H9 (cell line): ENCODE results near the gene WFS1. TPM values are rescaled to one million over a fixed set of nuclear protein-coding genes. Genes with fewer than 3 reads are reported as not detected.

Experiments
- DNase-seq: peaks from one replicate; pipeline ENCODE4 v3.0.0-alpha.2; 2017
- H2AFZ ChIP-seq: one replicate; pipeline ENCODE4 v1.6.1; 2013; ENCODE audit warnings: mild to moderate bottlenecking, low read length, control low read depth, moderate library complexity
- H2AK5ac ChIP-seq: 2 replicates; pipeline ENCODE4 v1.6.1; 2013; ENCODE audit warnings: low read length, control low read depth, mixed read lengths; ENCODE audit not compliant: insufficient read length
- H2BK120ac ChIP-seq: one replicate; pipeline ENCODE4 v1.6.1; 2013; ENCODE audit warnings: low read depth, mild to moderate bottlenecking, low read length, control low read depth, inconsistent platforms; ENCODE audit not compliant: poor library complexity, severe bottlenecking
- H2BK12ac ChIP-seq: 2 replicates; pipeline ENCODE4 v1.6.1; 2013; ENCODE audit warnings: low read length, control low read depth, mixed read lengths, low read depth; ENCODE audit not compliant: insufficient read length
- H2BK15ac ChIP-seq: 2 replicates; pipeline ENCODE4 v1.6.1; 2013; ENCODE audit warnings: low read depth, low read length, control low read depth
- H2BK20ac ChIP-seq: one replicate; pipeline ENCODE4 v1.6.1; 2013; ENCODE audit warnings: low read depth, mild to moderate bottlenecking, low read length, control low read depth, inconsistent platforms; ENCODE audit not compliant: poor library complexity, severe bottlenecking
- H2BK5ac ChIP-seq: 2 replicates; pipeline ENCODE4 v1.6.1; 2013; ENCODE audit warnings: low read length, control low read depth, mixed read lengths; ENCODE audit not compliant: insufficient read length
- H3K14ac ChIP-seq: 2 replicates; pipeline ENCODE4 v1.6.1; 2013; ENCODE audit warnings: low read length, control low read depth; ENCODE audit not compliant: insufficient read depth
- H3K18ac ChIP-seq: 2 replicates; pipeline ENCODE4 v1.6.1; 2013; ENCODE audit warnings: low read depth, mild to moderate bottlenecking, mixed read lengths, low read length, control low read depth; ENCODE audit not compliant: insufficient read length
- H3K23ac ChIP-seq: 2 replicates; pipeline ENCODE4 v1.6.1; 2013; ENCODE audit warnings: low read length, control low read depth, mixed read lengths, low read depth; ENCODE audit not compliant: insufficient read length
- H3K23me2 ChIP-seq: 2 replicates; pipeline ENCODE4 v1.6.1; 2013; ENCODE audit warnings: low read depth, mild to moderate bottlenecking, mixed read lengths, low read length, control low read depth; ENCODE audit not compliant: insufficient read length, poor library complexity, severe bottlenecking
- H3K27ac ChIP-seq: 2 replicates; pipeline ENCODE4 v1.5.1; 2013; ENCODE audit warnings: low read length, control low read depth, mixed read lengths, low read depth; ENCODE audit not compliant: insufficient read length
- H3K27me3 ChIP-seq: 2 replicates; pipeline ENCODE4 v1.6.1; 2013; ENCODE audit warnings: low read length, control low read depth, inconsistent platforms; ENCODE audit not compliant: insufficient read depth
- H3K4ac ChIP-seq: 2 replicates; pipeline ENCODE4 v1.6.1; 2013; ENCODE audit warnings: low read depth, mild to moderate bottlenecking, control low read depth, inconsistent platforms, low read length, moderate library complexity
- H3K4me1 ChIP-seq: 2 replicates; pipeline ENCODE4 v1.6.1; 2013; ENCODE audit warnings: low read length, control low read depth, inconsistent platforms; ENCODE audit not compliant: insufficient read depth
- H3K4me2 ChIP-seq: 2 replicates; pipeline ENCODE4 v1.6.1; 2013; ENCODE audit warnings: low read length, control low read depth, mixed read lengths; ENCODE audit not compliant: insufficient read length, insufficient read depth
- H3K56ac ChIP-seq: 2 replicates; pipeline ENCODE4 v1.6.1; 2013; ENCODE audit warnings: low read depth, mild to moderate bottlenecking, mixed read lengths, low read length, control low read depth; ENCODE audit not compliant: insufficient read length
- H3K79me1 ChIP-seq: 2 replicates; pipeline ENCODE4 v1.6.1; 2013; ENCODE audit warnings: low read depth, mild to moderate bottlenecking, moderate library complexity, low read length, control low read depth, inconsistent platforms; ENCODE audit not compliant: insufficient read depth, poor library complexity, severe bottlenecking
- H3K79me2 ChIP-seq: 2 replicates; pipeline ENCODE4 v1.6.1; 2013; ENCODE audit warnings: low read length, control low read depth, inconsistent platforms; ENCODE audit not compliant: insufficient read depth
- H3K9ac ChIP-seq: 2 replicates; pipeline ENCODE4 v1.6.1; 2013; ENCODE audit warnings: low read length, control low read depth, mixed read lengths; ENCODE audit not compliant: insufficient read length; ENCODE audit errors: extremely low read depth
- H3K9me3 ChIP-seq: one replicate; pipeline ENCODE4 v1.6.1; 2013; ENCODE audit warnings: low read depth, low read length, inconsistent platforms; ENCODE audit not compliant: control insufficient read depth
- H3T11ph ChIP-seq: one replicate; pipeline ENCODE4 v1.6.1; 2013; ENCODE audit warnings: mild to moderate bottlenecking, low read length, control low read depth, inconsistent platforms
- H4K20me1 ChIP-seq: one replicate; pipeline ENCODE4 v1.6.1; 2013; ENCODE audit not compliant: control insufficient read depth, insufficient read length, insufficient read depth
- H4K5ac ChIP-seq: 2 replicates; pipeline ENCODE4 v1.6.1; 2013; ENCODE audit warnings: low read depth, mild to moderate bottlenecking, mixed read lengths, low read length, control low read depth; ENCODE audit not compliant: insufficient read length
- H4K8ac ChIP-seq: replicated peaks from 2 replicates; pipeline ENCODE4 v1.6.1; 2013; ENCODE audit warnings: low read length, control low read depth, mixed read lengths, low read depth; ENCODE audit not compliant: insufficient read length
- H4K91ac ChIP-seq: 2 replicates; pipeline ENCODE4 v1.6.1; 2013; ENCODE audit warnings: low read depth, mild to moderate bottlenecking, moderate library complexity, mixed read lengths, low read length, control low read depth; ENCODE audit not compliant: insufficient read length
- H3K27ac Mint-ChIP-seq, 3 experiments: 2 replicates in 2 of 3; 3 replicates in 1 of 3; pipeline ENCODE4 v1.8.0; 2020 to 2021; ENCODE audit warnings: mixed read lengths in 3 of 3, mild to moderate bottlenecking in 1 of 3, moderate library complexity in 1 of 3
- H3K27me3 Mint-ChIP-seq: 2 replicates; pipeline ENCODE4 v1.8.0; 2021; ENCODE audit warnings: low read depth, mild to moderate bottlenecking, moderate library complexity, mixed read lengths
- H3K36me3 Mint-ChIP-seq, 3 experiments: 2 replicates in 2 of 3; 3 replicates in 1 of 3; pipeline ENCODE4 v1.8.0; 2020 to 2021; ENCODE audit warnings: low read depth in 3 of 3, mixed read lengths in 3 of 3; ENCODE audit not compliant: insufficient read depth in 1 of 3
- H3K4me1 Mint-ChIP-seq, 2 experiments: 2 replicates each; pipeline ENCODE4 v1.8.0; 2020; ENCODE audit warnings: mixed read lengths in 2 of 2
- H3K4me3 Mint-ChIP-seq, 2 experiments: 2 replicates in 1 of 2; 3 replicates in 1 of 2; pipeline ENCODE4 v1.8.0; 2020 to 2021; ENCODE audit warnings: mild to moderate bottlenecking in 2 of 2, mixed read lengths in 2 of 2, moderate library complexity in 1 of 2
- H3K9me3 Mint-ChIP-seq, 2 experiments: 2 replicates in 1 of 2; 3 replicates in 1 of 2; pipeline ENCODE4 v1.8.0; 2020; ENCODE audit warnings: mild to moderate bottlenecking in 2 of 2, mixed read lengths in 2 of 2, moderate library complexity in 1 of 2
- CTCF ChIP-seq: fragments of 200-600 bp; sonication (generic); conservative IDR thresholded peaks from 3 replicates; pipeline ENCODE4 v1.8.0; 2021; ENCODE audit warnings: antibody characterized with exemption, mild to moderate bottlenecking
- WGBS: extraction: QIAGEN DNeasy Blood & Tissue Kit; methylation state at CpG from one replicate; pipeline ENCODE4 v1.1.7; 2013; ENCODE audit warnings: missing lambda C conversion rate, low lambda C conversion rate, mixed read lengths; ENCODE audit not compliant: insufficient read length; ENCODE audit errors: extremely low coverage; 5-methylcytosine and 5-hydroxymethylcytosine counted together
- total RNA-seq: library from RNA; stranded (reverse); gene quantifications from 2 replicates; pipeline ENCODE4 v1.2.1, GENCODE V29; 2021

The WFS1 gene
- total RNA-seq, 1 experiment from 2014 or later, result 18.9 TPM

- Histone ChIP-seq H3K14ac (no peak overlapping the region), H4K8ac (no peak overlapping the region), H3K9ac (no peak overlapping the region), H4K91ac (no peak overlapping the region), H3K27me3 (no peaks in the 10 kb centered on the region), H3K23me2 (no peaks in the 10 kb centered on the region), H3K56ac (no peak overlapping the region), H2BK120ac (no peak overlapping the region), H2AFZ (no peak overlapping the region), H3K4me2 (no peak overlapping the region), H4K20me1 (no peaks in the 10 kb centered on the region), H3K23ac (no peak overlapping the region), H2BK5ac (no peak overlapping the region), H3T11ph (no peak overlapping the region), H4K5ac (no peak overlapping the region), H3K4me1 (no peaks in the 10 kb centered on the region), H3K79me1 (no peaks in the 10 kb centered on the region), H3K27ac (no peak overlapping the region), H3K4ac (no peak overlapping the region), H3K79me2 (no peaks in the 10 kb centered on the region), H3K18ac (no peak overlapping the region), H2AK5ac (no peak overlapping the region), H2BK20ac (no peak overlapping the region), H3K9me3 (no peaks in the 10 kb centered on the region), H2BK12ac (no peak overlapping the region), H2BK15ac (no peak overlapping the region)
- no CpG with 5 or more reads among the region's 55 CpGs for WGBS
- 0 out of 4 replicates have a peak, but pooled peaks cover 0 to 2% of the 10 kb centered on the region in 2 experiments for H3K4me1 Mint-ChIP-seq
- H3K27ac Mint-ChIP-seq, result no peak overlapping the region
- H3K36me3 Mint-ChIP-seq, result peaks cover 23 to 33% (median 32%) of the 10 kb centered on the region in 3 experiments; a peak in 6 of 7 replicates
- no peaks in the 10 kb centered on the region for H3K9me3 Mint-ChIP-seq
- H3K4me3 Mint-ChIP-seq, result no peak overlapping the region
- peaks cover 7% of the 10 kb centered on the region for H3K27me3 Mint-ChIP-seq
- TF ChIP-seq CTCF, result no peak
- DNase-seq, result no peak
Measured at GRCh38 chr4:6301732-6302442, 32.2 kb downstream of the WFS1 start.
